PFSK-1 (cell line): ENCODE data around the gene ABTB1.

ENCODE experiments used
- POLR2AphosphoS5 ChIP-seq: IDR thresholded peaks from 2 replicates; pipeline ENCODE4 v1.6.1; 2012; ENCODE audit warnings: low read depth, mild to moderate bottlenecking, control low read depth, low read length, moderate library complexity
- TAF1 ChIP-seq: IDR thresholded peaks from 2 replicates; pipeline ENCODE4 v1.6.1; 2012; ENCODE audit warnings: low read length, control low read depth, borderline replicate concordance; ENCODE audit not compliant: insufficient read depth
- TF ChIP-seq, protein P1 (sequence below), 2 experiments: IDR thresholded peaks; 2 replicates each; pipeline versions ENCODE4 v1.6.1 to v1.8.0; 2011 to 2012; ENCODE audit warnings: low read depth in 2 of 2, low read length in 2 of 2, control low read depth in 1 of 2, inconsistent platforms in 1 of 2, mild to moderate bottlenecking in 1 of 2, moderate library complexity in 1 of 2; ENCODE audit not compliant: insufficient read depth in 1 of 2

DNA sequence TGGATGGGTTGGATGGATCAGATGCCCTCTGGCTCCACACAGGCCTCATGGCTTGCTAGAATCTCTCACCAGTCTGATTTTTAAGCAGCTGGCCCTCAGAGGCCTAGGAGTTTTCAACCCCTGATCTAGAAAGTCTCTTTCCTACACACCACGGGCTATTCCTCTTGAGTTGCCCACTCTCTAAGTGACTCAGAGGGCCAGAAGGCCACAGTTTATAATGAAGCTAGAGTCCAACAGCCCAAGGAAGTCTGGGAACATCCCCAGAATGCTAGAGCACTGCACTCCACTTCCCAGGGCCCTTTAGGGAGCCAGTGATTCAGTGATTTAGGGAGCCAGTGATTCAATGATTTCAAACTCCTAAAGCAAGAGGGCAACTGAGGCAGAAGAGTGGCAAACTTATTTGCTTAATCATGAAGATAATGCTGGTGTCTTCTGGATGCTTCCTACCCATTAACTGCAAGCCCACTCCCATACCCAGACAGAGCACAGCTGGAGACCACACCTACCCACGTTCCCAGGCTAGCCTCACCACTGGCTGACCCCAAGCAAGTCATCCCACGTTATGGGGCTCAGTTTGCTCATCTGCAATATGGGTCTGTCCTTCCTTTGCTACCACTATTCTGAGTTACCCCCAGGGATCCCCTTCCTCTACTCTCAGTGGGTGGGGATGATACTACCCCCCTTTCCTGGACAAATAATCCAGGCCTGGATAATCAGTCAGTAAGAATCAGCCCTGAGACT lies 36.7 kb downstream of the ABTB1 start:
- no peak for TF ChIP-seq POLR2AphosphoS5
- TF ChIP-seq, protein P1, sequence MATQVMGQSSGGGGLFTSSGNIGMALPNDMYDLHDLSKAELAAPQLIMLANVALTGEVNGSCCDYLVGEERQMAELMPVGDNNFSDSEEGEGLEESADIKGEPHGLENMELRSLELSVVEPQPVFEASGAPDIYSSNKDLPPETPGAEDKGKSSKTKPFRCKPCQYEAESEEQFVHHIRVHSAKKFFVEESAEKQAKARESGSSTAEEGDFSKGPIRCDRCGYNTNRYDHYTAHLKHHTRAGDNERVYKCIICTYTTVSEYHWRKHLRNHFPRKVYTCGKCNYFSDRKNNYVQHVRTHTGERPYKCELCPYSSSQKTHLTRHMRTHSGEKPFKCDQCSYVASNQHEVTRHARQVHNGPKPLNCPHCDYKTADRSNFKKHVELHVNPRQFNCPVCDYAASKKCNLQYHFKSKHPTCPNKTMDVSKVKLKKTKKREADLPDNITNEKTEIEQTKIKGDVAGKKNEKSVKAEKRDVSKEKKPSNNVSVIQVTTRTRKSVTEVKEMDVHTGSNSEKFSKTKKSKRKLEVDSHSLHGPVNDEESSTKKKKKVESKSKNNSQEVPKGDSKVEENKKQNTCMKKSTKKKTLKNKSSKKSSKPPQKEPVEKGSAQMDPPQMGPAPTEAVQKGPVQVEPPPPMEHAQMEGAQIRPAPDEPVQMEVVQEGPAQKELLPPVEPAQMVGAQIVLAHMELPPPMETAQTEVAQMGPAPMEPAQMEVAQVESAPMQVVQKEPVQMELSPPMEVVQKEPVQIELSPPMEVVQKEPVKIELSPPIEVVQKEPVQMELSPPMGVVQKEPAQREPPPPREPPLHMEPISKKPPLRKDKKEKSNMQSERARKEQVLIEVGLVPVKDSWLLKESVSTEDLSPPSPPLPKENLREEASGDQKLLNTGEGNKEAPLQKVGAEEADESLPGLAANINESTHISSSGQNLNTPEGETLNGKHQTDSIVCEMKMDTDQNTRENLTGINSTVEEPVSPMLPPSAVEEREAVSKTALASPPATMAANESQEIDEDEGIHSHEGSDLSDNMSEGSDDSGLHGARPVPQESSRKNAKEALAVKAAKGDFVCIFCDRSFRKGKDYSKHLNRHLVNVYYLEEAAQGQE (IDR thresholded peaks at IDR 0.05; ENCODE audit: insufficient read depth in 1 of 2, low read depth in 2 of 2, low read length in 2 of 2): no peak
- no peak for TF ChIP-seq TAF1
